ENCODE results near the gene NAA38. TPM values are rescaled to one million over a fixed set of nuclear protein-coding genes. Genes with fewer than 3 reads are reported as not detected.
A peak's percentile ranks its signal among the peaks of the same experiment; 100 is the strongest.

NAA38 gene
- total and polyA plus RNA-seq, 2 donors (not counting 1 experiment from before 2014, with no cell fraction given): 20.0 to 80.5 TPM

- Histone ChIP-seq H3K4me2 (replicated peaks; ENCODE audit: low read depth, low read length, poor library complexity, severe bottlenecking) (no peak overlapping the region), H3K36me3 (replicated peaks in 1 of 2; ENCODE audit: control extremely low read depth in 1 of 2, control insufficient read depth in 1 of 2, extremely low read depth in 1 of 2, insufficient read depth in 2 of 2, low read length in 1 of 2) (peaks cover 0 to 17% of the 10 kb centered on the region in 2 experiments), H3K9me3 (ENCODE audit: control extremely low read depth in 1 of 3, control insufficient read depth in 2 of 3, insufficient read depth in 1 of 3, low read length in 2 of 3) (no peaks in the 10 kb centered on the region), H3K27ac (ENCODE audit: low read length in 2 of 2) (no peak overlapping the region), H3K4me1 (ENCODE audit: control insufficient read depth in 2 of 2, insufficient read depth in 2 of 2, low read length in 2 of 2) (peaks cover 27 to 45% of the 10 kb centered on the region in 2 donors), H3K4me3 (ENCODE audit: control extremely low read depth in 1 of 5, extremely low read depth in 1 of 5, insufficient read depth in 1 of 5, low read depth in 2 of 5, low read length in 4 of 5) (no peak overlapping the region), H3K27me3 (replicated peaks in 1 of 4; ENCODE audit: control extremely low read depth in 1 of 4, control insufficient read depth in 3 of 4, insufficient read depth in 4 of 4, low read length in 3 of 4) (no peaks in the 10 kb centered on the region), H2AFZ (ENCODE audit: insufficient read depth, low read depth, low read length, poor library complexity, severe bottlenecking) (no peak overlapping the region), H4K20me1 (ENCODE audit: control insufficient read depth, insufficient read depth, low read length, poor library complexity, severe bottlenecking) (peaks cover 45% of the 10 kb centered on the region), H3K9ac (ENCODE audit: low read length) (no peak overlapping the region), H3K79me2 (ENCODE audit: control insufficient read depth, insufficient read depth, low read length) (peaks cover 9% of the 10 kb centered on the region)
- H3K9me3 Mint-ChIP-seq (ENCODE audit: insufficient read depth): no peaks in the 10 kb centered on the region
- POLR2A ChIA-PET: no interaction called here
- 88% methylated on average over 4 of the region's 31 CpGs for WGBS (ENCODE audit: insufficient coverage)
- no peak overlapping the region for H3K27ac Mint-ChIP-seq
- DNase-seq (peak; percentile 42), ATAC-seq (ENCODE audit: low read depth) (no peak)
- no peak overlapping the region for H3K4me3 Mint-ChIP-seq
- H3K4me1 Mint-ChIP-seq: peaks cover 22% of the 10 kb centered on the region
- no peaks in the 10 kb centered on the region for H3K27me3 Mint-ChIP-seq
- intact Hi-C loops (cut with micrococcal nuclease): no loop called here
- CTCF ChIA-PET: interaction anchor here (1.2 kb wide), 1 partner anchor 9 kb away, joined by 3 read pairs; no protein-coding TSS in a partner anchor
- no peak for TF ChIP-seq CTCF (IDR thresholded peaks at IDR 0.05)
- TF ChIP-seq EZH2 (IDR thresholded peaks at IDR 0.05; ENCODE audit: borderline replicate concordance, insufficient read depth, low read depth, low read length, poor library complexity, severe bottlenecking): no peak
Observed at GRCh38 chr17:7854078-7854777, 3.1 kb downstream of the NAA38 start.

- TF ChIP-seq CTCF (IDR thresholded peaks at IDR 0.05): no peak
- no peak for DNase-seq
- no peak overlapping the region for H3K27ac Mint-ChIP-seq
- no peak overlapping the region for H3K4me3 Mint-ChIP-seq
- ATAC-seq (ENCODE audit: low read depth): no peak
- intact Hi-C loops (cut with micrococcal nuclease): no loop called here
- Histone ChIP-seq H3K4me3 (ENCODE audit: control extremely low read depth in 1 of 5, extremely low read depth in 1 of 5, insufficient read depth in 1 of 5, low read depth in 2 of 5, low read length in 4 of 5) (no peak overlapping the region), H3K9ac (ENCODE audit: low read length) (no peak overlapping the region), H3K27me3 (replicated peaks in 1 of 4; ENCODE audit: control extremely low read depth in 1 of 4, control insufficient read depth in 3 of 4, insufficient read depth in 4 of 4, low read length in 3 of 4) (no peaks in the 10 kb centered on the region), H3K4me1 (ENCODE audit: control insufficient read depth in 2 of 2, insufficient read depth in 2 of 2, low read length in 2 of 2) (peaks cover 27 to 42% of the 10 kb centered on the region in 2 donors), H3K4me2 (replicated peaks; ENCODE audit: low read depth, low read length, poor library complexity, severe bottlenecking) (no peak overlapping the region), H3K27ac (ENCODE audit: low read length in 2 of 2) (no peak overlapping the region), H3K9me3 (ENCODE audit: control extremely low read depth in 1 of 3, control insufficient read depth in 2 of 3, insufficient read depth in 1 of 3, low read length in 2 of 3) (no peaks in the 10 kb centered on the region), H3K36me3 (replicated peaks in 1 of 2; ENCODE audit: control extremely low read depth in 1 of 2, control insufficient read depth in 1 of 2, extremely low read depth in 1 of 2, insufficient read depth in 2 of 2, low read length in 1 of 2) (peaks cover 0 to 21% of the 10 kb centered on the region in 2 experiments), H2AFZ (ENCODE audit: insufficient read depth, low read depth, low read length, poor library complexity, severe bottlenecking) (no peak overlapping the region), H4K20me1 (ENCODE audit: control insufficient read depth, insufficient read depth, low read length, poor library complexity, severe bottlenecking) (peaks cover 50% of the 10 kb centered on the region), H3K79me2 (ENCODE audit: control insufficient read depth, insufficient read depth, low read length) (peaks cover 9% of the 10 kb centered on the region)
- POLR2A ChIA-PET: interaction anchor here (0.7 kb wide), 1 partner anchor 135 kb away, joined by 4 read pairs; no protein-coding TSS in a partner anchor
- no peaks in the 10 kb centered on the region for H3K9me3 Mint-ChIP-seq (ENCODE audit: insufficient read depth)
- 99% methylated on average over 13 of the region's 21 CpGs for WGBS (ENCODE audit: insufficient coverage)
- H3K4me1 Mint-ChIP-seq: peaks cover 22% of the 10 kb centered on the region
- H3K27me3 Mint-ChIP-seq: no peaks in the 10 kb centered on the region
- CTCF ChIA-PET: interaction anchor here (1.2 kb wide), 1 partner anchor 9 kb away, joined by 3 read pairs; no protein-coding TSS in a partner anchor
Observed at GRCh38 chr17:7853691-7854038, 3.7 kb downstream of the NAA38 start.

All from B cell (primary cell).